Measurements from ENCODE around the gene VAMP3.

VAMP3 gene

DNA sequence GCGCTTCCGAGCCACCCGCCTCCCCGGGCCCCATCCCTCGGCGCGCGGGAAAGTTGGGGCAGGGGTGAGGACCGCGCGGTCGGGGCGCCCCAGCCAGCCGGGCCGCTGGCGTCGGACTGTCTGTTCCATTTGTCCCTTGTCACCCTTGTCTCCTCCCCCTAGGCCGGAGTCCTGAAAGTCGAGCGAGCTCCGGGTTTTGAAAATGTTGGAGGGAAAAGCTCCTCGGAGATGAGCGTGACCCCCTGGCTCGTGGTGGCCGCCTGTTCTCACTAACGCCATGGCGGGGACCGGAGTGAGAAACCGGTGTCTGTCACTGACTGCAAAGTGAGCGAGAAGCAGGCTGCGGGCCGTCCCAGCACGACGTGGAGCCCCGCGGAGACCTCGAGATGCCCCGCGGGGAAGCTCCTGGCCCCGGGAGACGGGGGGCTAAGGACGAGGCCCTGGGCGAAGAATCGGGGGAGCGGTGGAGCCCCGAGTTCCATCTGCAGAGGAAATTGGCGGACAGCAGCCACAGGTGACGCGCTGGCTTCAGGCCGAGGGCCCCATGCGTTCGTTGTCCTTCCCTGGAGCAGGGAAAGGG is 13.5 kb downstream of the VAMP3 start:
- H3K27ac ChIP-seq (ENCODE audit: low read length) = no peak overlapping the region
- peaks cover 5% of the 10 kb centered on the region for H3K9me3 ChIP-seq (ENCODE audit: insufficient read depth, low read length, severe bottlenecking)

DNA sequence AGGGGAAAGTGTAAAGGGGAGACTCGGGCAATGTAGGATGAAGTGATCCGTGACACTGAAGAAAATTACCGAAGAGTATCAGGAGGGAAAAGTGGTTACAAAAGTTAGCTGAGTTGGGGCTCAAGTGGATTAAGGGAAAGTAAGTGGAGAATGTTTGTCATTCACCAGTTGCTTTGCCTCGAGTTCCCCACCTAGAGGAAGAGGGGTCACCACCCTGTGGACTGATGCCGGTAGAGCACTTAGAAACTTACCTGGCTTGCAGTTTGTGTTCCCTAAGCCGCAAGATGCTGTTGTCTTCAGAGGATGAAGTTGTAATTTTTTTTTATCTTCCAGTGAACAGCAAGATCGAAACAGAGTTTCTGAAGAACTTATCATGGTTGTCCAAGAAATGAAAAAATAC is 14.0 kb downstream of the VAMP3 start:
- H3K9ac ChIP-seq (ENCODE audit: low read depth, low read length) = no peak overlapping the region
- ATAC-seq (ENCODE audit: insufficient read depth, low read depth) = no peak
- no peaks in the 10 kb centered on the region for H4K20me1 ChIP-seq (ENCODE audit: insufficient read depth, low read length)
- H3K9me3 ChIP-seq (ENCODE audit: insufficient read depth, low read length, severe bottlenecking) = peaks cover 6% of the 10 kb centered on the region
- no peak overlapping the region for H3K27ac ChIP-seq (ENCODE audit: low read length)
- peaks cover 16% of the 10 kb centered on the region for H3K36me3 ChIP-seq (ENCODE audit: insufficient read depth, low read length)
- H3K79me2 ChIP-seq (ENCODE audit: insufficient read depth, low read length) = no peaks in the 10 kb centered on the region
- no peaks in the 10 kb centered on the region for H3K27me3 ChIP-seq (ENCODE audit: insufficient read depth, low read length, poor library complexity)
- H2AFZ ChIP-seq (ENCODE audit: low read depth, low read length) = no peak overlapping the region
- H3K4me1 ChIP-seq (ENCODE audit: insufficient read depth, low read length) = no peaks in the 10 kb centered on the region
- no peak for TF ChIP-seq EZH2 (IDR thresholded peaks at IDR 0.05; ENCODE audit: borderline replicate concordance, low read depth, low read length, severe bottlenecking)
- TF ChIP-seq, protein P1, sequence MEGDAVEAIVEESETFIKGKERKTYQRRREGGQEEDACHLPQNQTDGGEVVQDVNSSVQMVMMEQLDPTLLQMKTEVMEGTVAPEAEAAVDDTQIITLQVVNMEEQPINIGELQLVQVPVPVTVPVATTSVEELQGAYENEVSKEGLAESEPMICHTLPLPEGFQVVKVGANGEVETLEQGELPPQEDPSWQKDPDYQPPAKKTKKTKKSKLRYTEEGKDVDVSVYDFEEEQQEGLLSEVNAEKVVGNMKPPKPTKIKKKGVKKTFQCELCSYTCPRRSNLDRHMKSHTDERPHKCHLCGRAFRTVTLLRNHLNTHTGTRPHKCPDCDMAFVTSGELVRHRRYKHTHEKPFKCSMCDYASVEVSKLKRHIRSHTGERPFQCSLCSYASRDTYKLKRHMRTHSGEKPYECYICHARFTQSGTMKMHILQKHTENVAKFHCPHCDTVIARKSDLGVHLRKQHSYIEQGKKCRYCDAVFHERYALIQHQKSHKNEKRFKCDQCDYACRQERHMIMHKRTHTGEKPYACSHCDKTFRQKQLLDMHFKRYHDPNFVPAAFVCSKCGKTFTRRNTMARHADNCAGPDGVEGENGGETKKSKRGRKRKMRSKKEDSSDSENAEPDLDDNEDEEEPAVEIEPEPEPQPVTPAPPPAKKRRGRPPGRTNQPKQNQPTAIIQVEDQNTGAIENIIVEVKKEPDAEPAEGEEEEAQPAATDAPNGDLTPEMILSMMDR (IDR thresholded peaks at IDR 0.05; ENCODE audit: borderline replicate concordance, extremely low read depth, low read length, poor library complexity, severe bottlenecking) = no peak
- H3K4me2 ChIP-seq (ENCODE audit: insufficient read depth, low read length) = no peak overlapping the region
- DNase-seq = no peak
- H3K4me3 ChIP-seq (ENCODE audit: low read depth in 1 of 2, low read length in 2 of 2) = no peak overlapping the region

More for the DNA sequence above, 13.5 kb downstream of the VAMP3 start:
- peaks cover 21% of the 10 kb centered on the region for H3K36me3 ChIP-seq (ENCODE audit: insufficient read depth, low read length)
- no peak overlapping the region for H3K4me2 ChIP-seq (ENCODE audit: insufficient read depth, low read length)
- ATAC-seq (ENCODE audit: insufficient read depth, low read depth) (no peak), DNase-seq (no peak)
- H3K79me2 ChIP-seq (ENCODE audit: insufficient read depth, low read length) = no peaks in the 10 kb centered on the region
- H3K27me3 ChIP-seq (ENCODE audit: insufficient read depth, low read length, poor library complexity) = no peaks in the 10 kb centered on the region
- H3K4me3 ChIP-seq (ENCODE audit: low read depth in 1 of 2, low read length in 2 of 2) = no peak overlapping the region
- H3K4me1 ChIP-seq (ENCODE audit: insufficient read depth, low read length) = no peaks in the 10 kb centered on the region
- no peaks in the 10 kb centered on the region for H4K20me1 ChIP-seq (ENCODE audit: insufficient read depth, low read length)
- TF ChIP-seq, protein P1 (IDR thresholded peaks at IDR 0.05; ENCODE audit: borderline replicate concordance, extremely low read depth, low read length, poor library complexity, severe bottlenecking) = no peak
- TF ChIP-seq EZH2 (IDR thresholded peaks at IDR 0.05; ENCODE audit: borderline replicate concordance, low read depth, low read length, severe bottlenecking) = no peak
- no peak overlapping the region for H3K9ac ChIP-seq (ENCODE audit: low read depth, low read length)
- no peak overlapping the region for H2AFZ ChIP-seq (ENCODE audit: low read depth, low read length)

- H3K4me3 ChIP-seq (ENCODE audit: low read depth in 1 of 2, low read length in 2 of 2) = no peak overlapping the region
- H3K9ac ChIP-seq (ENCODE audit: low read depth, low read length) = no peak overlapping the region
- no peak for TF ChIP-seq EZH2 (IDR thresholded peaks at IDR 0.05; ENCODE audit: borderline replicate concordance, low read depth, low read length, severe bottlenecking)
- TF ChIP-seq, protein P1 (IDR thresholded peaks at IDR 0.05; ENCODE audit: borderline replicate concordance, extremely low read depth, low read length, poor library complexity, severe bottlenecking) = no peak
- H2AFZ ChIP-seq (ENCODE audit: low read depth, low read length) = no peak overlapping the region
- H3K27ac ChIP-seq (ENCODE audit: low read length) = no peak overlapping the region
- H3K9me3 ChIP-seq (ENCODE audit: insufficient read depth, low read length, severe bottlenecking) = peaks cover 21% of the 10 kb centered on the region
- H3K27me3 ChIP-seq (ENCODE audit: insufficient read depth, low read length, poor library complexity) = no peaks in the 10 kb centered on the region
- H4K20me1 ChIP-seq (ENCODE audit: insufficient read depth, low read length) = no peaks in the 10 kb centered on the region
- no peaks in the 10 kb centered on the region for H3K4me1 ChIP-seq (ENCODE audit: insufficient read depth, low read length)
- ATAC-seq (ENCODE audit: insufficient read depth, low read depth) (no peak), DNase-seq (no peak)
- H3K36me3 ChIP-seq (ENCODE audit: insufficient read depth, low read length) = peaks cover 3% of the 10 kb centered on the region; the same call in 1 of the 2 replicates
- H3K79me2 ChIP-seq (ENCODE audit: insufficient read depth, low read length) = no peaks in the 10 kb centered on the region
- no peak overlapping the region for H3K4me2 ChIP-seq (ENCODE audit: insufficient read depth, low read length)
Observed at GRCh38 chr1:7786795-7787194, 15.7 kb downstream of the VAMP3 start.
